CD1c-positive myeloid dendritic cell (primary cell): ENCODE data around the gene SCGB2B2.
"Not testable (repeated sequence)": the region's sequence is repeated elsewhere in the genome, so short reads cannot be mapped to it uniquely, and the experiment has no call there.

ENCODE experiments used
- DNase-seq: peaks from one replicate; pipeline ENCODE4 v3.0.0-alpha.2; 2016; ENCODE audit errors: extremely low spot score

Gene SCGB2B2, protein sequence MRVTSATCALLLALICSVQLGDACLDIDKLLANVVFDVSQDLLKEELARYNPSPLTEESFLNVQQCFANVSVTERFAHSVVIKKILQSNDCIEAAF

DNA sequence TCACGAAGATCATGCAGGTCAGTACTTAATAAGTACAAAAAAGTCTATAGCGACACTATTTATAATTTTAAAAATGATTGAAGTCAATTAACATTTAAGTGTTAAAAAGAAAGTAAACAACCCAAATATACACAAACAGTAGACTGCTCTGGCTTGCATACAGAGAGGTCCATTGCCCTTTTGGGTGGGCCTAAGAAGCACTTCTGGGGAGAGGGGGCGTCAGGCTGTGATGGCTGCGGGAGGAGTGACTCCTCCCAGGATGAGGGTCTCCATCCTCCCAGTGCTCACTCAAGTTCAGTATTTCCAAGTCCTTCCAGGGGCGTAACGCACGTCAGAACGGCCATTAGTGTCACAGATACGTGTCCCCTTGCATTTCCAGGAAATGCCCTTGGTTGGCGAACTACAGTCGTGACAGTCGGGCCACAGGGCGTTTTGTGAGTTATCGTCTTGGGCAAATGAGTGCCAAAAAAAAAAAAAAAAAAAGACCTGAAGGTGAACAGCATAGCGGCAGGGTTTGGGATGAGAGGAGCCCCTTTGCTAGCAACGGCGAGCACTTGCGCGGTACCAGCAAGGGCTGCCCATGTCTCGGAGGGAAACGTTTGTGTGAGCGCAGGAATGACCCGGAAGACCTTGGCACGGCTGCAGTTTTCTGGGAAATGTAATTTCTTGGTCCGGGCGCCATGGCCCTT is at the start of gene SCGB2B2:
Gene SCGB2B2, minus strand, starts transcription at position 463 of the 689 bp plus-strand sequence. CDS start 82,596 bp downstream, outside the sequence.
- no peak for DNase-seq

DNA sequence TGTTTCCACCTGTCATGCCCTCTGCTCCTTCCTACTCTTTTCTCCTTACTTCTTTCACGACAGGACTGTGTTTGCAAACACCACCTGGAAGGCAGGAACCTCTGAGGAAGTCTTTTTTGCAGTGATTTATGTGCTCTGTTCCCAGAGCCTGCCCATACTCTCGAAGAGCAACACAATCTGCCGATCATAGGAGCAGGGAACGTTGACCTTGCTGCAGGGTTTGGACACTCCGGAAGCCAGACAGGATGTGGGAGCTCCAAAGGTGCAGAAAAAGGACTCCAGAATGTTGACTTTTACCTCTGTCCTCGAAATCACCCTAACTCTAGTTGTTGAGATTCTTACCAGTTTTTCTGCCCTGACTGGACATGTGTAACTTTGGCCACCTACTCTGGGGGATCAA is 48.4 kb upstream of the SCGB2B2 start:
- DNase-seq = no peak

DNA sequence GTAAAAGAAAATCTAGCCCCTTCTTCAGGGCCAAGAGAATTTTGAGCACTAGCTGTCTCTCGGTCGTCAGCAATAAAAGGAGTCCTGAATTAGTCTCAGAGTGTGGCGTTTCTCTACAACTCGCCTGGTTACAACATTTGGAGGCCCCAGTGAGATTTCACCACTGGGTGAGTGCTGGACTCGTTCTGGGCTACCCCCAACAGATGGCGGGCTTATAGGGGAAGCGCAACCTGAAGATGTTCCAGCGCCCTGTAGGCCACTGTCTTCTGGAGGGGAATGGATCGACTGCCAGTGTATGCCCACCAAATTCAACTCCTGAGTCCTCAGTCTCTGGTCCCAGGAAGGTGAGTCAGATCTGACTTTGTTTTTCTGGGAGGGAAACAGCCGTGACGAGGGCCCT is 45.4 kb upstream of the SCGB2B2 start:
- no peak for DNase-seq

DNA sequence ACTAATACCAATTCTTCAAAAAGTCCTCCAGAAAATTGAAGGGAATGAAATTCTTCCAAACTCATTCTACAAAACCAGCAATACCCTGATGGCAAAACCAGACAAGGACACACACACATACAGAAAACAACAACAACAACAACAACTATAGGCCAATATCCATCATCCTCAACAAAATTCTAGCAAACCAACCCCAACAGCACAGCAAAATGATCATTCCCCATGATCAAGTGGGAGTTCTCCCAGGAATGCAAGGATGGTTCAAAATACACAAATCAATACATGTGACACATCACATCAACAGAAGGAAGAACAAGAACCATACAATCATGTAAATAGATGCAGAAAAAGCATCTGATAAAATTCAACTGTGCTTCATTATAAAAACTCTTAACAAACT is 38.4 kb upstream of the SCGB2B2 start:
- DNase-seq = no peak

DNA sequence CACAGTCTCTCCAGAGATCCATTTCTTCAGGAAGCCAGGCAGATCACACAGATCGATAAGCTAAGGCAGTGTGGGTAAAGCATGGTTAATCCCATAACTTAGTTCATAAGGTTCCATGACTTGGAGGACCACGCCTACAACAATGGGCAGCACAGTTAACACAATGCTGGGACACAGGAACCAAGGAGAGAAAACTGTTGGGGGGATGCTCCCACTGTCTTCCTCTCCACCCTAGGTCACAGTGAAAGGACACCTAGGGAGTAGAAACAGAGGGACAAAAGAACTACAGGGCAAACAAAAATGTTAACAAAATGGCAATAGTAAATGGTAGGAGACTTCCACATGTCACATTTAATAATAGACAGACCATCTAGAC is 36.3 kb upstream of the SCGB2B2 start:
- DNase-seq = no peak

DNA sequence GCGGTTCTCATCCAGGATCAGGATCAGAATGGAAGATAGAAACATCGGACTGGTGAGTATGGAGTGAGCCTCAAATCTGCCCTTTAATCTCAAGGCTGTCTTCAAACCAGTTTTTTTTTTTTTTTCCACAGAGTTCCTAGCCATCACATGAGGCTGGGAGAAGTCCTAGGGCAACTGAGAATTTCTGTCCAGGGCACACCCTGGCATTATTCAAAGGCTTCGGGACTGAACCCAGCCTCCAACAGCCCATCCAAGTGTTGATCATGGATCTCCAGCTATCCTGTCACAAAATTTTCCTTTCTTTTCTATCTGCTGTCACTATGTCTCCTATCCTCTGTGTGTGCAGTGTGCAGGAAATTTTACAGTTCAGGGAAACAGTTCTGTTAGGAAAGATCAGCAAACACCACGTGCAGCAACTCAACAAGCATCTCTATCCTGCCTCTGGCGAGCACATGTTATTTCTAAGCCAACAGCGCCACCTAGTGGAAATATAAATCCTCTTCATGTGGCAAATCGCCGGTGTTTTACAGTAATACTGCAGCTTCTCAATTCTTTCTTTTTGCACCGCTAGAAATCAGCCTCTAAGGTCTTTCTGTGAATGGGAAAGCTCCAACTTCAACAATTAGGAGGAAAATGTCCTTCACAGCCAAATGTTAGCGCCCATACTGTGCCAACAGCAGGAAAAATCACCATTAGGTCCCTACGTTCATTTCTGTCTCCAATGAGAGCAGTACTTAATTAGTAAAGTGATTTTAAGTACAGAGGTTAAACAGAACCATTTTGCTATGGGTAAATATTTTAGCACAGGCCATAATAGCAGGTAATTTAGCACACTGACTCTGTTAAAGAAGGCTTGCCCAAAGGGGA is 35.7 kb upstream of the SCGB2B2 start:
- DNase-seq = peak; percentile 84

DNA sequence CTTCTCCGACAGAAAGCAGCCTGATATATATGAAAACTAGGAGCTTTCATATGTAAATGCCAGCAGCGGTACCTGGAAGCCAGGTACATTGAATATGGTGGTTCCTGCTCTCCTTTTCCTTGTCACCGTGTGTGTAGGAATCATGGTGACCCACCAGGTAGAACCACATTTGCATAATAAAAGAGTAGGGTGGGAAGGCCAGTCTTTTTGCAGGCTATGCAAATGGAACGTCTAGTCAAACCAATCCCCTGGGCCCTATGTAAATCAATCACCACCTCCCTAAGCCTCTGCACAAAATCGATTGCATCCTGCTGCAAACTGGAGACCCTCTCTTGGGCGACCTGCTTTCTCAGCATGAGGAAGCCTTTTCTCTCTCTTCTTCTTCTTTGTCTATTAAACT is 34.9 kb upstream of the SCGB2B2 start:
- DNase-seq = no peak

DNA sequence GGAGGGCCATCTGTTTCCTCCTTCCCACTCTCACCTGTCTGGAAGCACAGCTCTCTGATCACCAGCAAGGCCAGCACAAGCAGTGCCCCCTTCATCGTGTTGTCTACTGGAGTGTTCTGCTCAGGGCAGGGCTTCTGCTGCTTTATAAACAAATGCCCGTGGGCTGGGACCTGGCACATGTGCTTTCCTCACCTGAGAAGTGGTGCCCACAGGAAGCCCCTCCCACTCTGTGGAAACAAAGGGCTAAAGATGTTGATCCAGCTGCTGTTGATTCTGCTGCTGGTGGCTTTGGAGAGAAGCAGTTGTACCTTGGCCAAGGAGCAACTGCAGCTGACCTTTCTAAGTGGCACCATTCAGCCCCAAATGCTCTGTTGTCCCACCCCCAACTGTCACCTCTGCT is 30.7 kb upstream of the SCGB2B2 start:
- no peak for DNase-seq

DNA sequence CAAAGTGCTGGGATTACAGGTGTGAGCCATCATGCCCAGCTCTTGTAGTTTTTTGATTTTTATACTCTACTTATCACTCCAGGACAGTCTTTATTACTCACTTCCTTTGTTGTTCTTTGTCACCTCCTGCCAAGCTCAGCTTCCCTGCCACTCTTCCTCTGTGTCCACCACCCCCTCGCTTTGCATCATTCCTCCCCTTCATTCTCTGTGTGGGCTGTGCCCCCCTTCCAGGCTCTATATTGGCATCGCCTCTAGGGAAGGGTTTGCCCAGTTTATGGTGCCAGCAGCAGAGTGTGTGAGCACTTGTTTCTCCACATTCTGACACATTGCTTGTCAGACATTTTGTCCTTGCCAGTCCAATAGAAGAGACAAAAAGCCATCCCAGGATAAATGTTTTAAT is 15.6 kb upstream of the SCGB2B2 start:
- DNase-seq = no peak

DNA sequence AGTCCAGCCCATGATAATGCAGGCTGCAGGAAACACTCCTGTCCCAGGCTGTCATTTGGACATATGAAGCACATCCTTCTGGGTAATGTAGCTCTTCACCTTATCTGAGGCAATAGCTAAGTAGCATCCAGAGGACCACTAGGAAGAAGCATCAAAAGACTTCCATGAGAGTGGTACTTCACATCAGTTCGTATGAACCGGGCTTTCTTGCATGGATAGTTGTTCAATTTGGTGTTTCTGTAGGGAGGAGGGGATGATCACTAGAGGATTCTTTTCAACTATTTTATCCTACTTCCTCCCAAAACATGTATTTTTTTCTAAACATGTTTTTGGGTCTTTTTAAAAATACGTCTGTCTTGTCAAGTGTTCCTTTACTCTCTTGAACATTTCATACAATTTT is 13.4 kb upstream of the SCGB2B2 start:
- no peak for DNase-seq

DNA sequence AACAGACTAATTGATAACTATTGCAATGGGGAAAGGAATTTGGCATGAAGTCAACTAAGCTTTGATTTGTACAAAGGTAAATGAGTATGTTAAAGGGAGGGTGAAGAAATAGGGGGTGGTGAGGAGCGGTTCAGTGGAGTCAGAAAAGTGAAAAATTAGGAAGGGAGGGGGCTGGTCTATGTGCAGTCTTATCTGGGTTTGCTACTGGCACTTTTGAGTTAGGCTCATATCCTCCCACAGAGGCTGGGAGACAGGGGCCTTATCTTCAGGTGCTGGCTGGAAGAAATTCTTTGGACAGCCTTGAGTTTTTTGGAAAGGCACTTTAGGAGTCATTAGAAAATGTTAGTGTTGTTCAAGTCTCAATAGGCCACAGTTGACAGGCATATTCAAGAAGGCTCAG is 11.6 kb upstream of the SCGB2B2 start:
- DNase-seq = no peak

DNA sequence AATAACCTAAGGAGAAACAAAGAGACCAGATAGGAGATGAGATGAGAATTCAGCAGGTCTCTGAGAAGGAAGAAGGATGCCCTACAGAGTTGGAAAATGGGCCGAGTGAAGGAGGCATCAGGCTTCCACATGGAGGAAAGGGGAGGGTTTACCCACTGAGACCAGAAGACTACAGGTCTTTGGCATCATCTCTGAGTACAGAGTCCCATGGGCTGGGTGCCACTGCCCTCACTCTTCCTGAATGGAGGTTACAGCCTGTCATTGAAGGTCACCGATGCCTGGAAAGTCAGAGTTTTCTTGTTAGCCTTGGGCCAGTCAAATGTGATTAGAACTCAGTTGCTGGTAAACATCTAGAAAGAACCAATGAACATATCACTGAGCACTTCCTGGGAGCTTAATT is 10.4 kb upstream of the SCGB2B2 start:
- no peak for DNase-seq

DNA sequence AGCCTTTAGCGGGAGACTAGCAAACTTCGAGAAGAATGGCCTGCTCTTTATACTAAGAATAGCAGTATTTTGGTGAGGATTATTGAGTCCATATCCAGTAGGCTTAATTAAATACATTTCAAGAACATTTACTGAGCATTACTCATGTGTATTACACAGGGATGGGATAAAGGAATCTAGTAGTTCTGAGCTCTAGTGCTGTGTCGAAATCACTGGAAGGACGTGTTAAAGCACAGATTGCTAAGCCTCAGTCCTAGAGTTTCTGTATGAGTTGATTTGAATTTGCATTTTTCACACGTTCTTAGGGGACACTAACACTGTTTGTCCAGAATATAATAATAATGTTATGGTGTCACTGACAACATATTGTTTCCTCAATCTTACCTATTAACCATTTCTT is 9.5 kb upstream of the SCGB2B2 start:
- DNase-seq = no peak

DNA sequence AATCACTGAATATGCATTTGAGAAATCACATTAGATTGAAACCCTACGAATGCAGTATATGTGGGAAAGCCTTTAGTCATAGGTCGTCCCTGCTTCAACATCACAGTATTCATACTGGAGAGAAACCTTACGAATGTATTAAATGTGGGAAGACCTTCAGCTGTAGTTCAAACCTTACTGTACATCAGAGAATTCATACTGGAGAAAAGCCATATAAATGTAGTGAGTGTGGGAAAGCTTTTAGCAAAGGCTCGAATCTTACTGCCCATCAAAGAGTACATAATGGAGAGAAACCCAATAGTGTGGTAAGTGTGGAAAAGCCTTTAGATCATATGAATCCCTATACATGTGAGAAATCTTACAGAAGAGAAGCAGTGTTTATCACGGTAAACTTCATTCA is 8.3 kb upstream of the SCGB2B2 start:
- not testable (repeated sequence) for DNase-seq

DNA sequence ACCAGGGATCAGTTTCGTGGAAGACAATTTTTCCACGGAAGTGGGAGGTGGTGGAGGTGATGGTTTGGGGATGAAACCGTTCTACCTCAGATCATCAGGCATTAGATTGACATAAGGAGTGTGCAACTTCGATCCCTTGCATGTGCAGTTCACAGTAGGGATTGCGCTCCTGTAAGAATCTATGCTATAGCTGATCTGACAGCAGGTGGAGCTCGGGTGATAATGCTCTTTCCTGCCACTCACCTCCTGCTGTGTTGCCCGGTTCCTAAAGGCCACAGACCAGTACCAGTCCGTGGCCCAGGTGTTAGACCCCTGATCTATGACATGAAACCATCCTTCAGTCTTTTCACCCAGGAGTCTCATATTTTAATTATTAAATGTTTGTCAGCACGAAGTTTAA is 4.5 kb upstream of the SCGB2B2 start:
- no peak for DNase-seq

DNA sequence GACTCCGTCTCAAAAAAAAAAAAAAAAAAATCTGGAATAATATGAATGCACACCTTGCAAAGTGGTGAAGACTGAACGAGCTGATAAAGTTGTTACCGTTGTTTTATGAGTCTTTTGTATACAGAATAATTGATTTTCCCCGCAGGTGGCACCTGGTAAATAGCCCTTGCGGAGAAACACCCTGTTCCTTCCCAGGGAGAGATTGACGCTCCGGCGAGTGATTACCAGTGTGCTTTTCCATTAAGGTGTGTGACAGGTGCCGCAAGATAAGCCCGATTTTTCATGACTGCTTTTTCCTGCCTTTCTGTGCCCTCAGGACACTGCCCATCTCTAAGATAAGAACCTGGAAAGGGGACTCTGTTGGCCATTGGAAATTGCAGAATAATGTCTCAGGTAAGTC is 1.5 kb upstream of the SCGB2B2 start:
- no peak for DNase-seq

DNA sequence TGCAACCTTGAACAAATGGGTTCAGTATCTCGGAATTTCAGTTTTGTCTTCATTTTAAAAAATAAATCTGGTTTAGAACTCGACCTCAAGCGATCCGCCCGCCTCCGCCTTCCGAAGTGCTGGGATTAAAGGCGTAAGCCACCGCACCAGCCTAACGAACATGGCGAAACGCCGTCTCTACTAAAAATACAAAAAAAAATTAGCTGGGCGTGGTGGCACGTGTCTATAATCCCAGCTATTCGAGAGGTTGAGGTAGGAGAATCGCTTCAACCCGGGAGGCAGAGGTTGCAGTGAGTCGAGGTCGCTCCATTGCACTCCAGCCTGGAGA is 1.1 kb upstream of the SCGB2B2 start:
- no peak for DNase-seq

DNA sequence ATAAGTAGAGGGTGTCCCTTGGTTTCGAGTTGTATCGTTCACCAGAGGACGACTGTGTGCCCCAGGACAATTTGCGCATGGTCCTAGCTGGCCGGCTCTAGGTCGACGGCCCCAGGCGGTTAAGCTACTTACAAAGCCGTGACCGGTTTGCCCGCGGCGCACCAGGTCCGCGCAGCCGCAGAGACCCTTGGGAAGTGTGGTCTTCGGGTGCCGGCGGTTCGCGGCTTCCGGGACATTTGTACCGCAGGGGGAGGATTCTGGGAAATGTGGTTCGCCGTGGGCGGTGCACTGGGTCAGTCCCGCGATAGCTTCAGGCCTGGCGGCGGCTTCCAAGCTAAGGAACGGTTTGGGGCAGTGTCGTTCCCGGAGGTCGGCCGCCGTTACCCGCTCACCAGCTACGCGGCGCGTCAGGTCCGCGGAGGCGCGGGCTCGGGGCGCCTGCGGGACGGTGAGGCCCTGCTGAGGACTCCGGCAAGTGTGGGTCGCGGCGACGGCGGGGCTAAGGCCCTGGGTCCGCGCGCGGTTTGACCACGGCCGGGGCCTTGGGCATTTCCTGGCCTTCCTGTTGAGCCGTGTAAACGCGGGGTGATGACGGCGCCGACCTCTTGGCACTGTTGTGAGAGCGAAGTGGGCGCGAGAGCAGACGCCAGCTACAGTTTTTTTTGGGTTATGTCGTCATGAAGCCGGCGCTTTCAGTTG is 576 bp upstream of the SCGB2B2 start, which contains the start of gene ZNF302:
Gene ZNF302, plus strand, starts transcription at position 293 of the 699 bp plus-strand sequence. CDS start 1,127 bp downstream, outside the sequence.
- DNase-seq = peak; percentile 98

DNA sequence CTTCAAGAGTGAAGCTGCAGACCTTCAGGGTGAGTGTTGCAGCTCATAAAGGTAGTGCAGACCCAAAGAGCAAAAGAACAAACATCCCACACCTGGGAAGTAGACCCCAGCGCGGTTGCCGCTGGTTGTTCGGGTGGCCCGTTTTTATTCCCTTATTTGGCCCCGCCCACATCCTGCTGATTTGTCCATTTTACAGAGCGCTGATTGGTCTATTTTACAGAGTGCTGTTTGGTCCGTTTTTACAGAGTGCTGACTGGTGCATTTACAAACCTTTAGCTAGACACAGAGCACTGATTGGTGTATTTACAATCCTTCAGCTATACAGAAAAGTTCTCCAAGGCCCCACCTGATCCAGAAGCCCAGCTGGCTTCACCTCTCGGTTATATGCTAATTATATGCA is 1.0 kb downstream of the SCGB2B2 start:
- no peak for DNase-seq

DNA sequence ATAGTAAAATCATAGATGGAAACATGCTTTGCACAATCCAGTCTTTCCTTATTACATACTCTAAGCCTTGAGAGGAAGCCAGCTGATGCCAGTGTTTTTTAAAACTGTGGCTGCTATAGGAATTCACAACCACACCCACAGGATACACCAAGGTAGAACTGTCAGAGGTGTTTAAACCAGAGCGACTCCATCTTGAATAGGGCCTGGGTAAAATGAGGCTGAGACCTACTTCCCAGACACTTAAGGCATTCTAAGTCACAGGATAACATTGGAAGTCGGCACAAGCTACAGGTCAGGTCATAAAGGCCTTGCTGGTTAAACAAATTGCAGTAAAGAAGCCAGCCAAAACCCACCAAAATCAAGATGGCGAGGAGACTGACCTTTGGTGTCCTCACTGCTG is 1.7 kb downstream of the SCGB2B2 start:
- DNase-seq = no peak

DNA sequence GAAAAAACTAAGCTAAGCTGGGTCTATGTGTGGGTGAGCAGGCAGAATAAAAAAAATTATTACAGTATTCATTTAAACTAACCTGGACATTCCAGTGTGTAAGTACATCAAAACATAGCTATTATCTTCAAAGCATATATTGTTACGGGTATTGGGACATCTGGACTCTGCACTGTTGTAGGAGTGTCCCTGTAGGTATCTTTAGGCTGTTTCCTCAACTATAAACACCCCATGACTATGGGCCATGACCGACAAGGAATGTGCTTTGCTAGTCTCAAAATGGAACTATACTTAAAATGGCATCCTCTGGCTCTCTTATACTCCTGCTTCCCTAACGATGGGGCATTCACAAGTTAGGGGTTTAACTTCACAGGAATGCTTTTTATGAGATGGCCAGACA is 3.4 kb downstream of the SCGB2B2 start:
- no peak for DNase-seq

DNA sequence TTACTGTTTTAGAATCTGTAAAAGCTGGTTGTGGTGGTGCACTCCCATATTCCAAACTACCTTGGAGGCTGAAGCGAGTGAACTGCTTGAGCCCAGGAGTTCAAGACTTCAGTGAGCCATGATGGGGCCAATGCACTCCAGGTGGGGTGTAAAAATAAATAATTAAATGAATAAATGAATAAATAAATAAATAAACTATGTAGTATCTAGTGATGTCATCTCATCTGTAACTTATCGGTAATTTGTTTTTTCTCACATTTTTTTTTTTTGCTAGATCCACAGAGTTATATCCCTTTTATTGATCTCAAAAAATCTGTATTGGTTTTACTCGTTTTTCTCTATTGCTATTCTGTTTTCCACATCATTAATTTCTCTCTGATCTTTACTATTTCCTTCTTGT is 5.0 kb downstream of the SCGB2B2 start:
- DNase-seq = no peak

DNA sequence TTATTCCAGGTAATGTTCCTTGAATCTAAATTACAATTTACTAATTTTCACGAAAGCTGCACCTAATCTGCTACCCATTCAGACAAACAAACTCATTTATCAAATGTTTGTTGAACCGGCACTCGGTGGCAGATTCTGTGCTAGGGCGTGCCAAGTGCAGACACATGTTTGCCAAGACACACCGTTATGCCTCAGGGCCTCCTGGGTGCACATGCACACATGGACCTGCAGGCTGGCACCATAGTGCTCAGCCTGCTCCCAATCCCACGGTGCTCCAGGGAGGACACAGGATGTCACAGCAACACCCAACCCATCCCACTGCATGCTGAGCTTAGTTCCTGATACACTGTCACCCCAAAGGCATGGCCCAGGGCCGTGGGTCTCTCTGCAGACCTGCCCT is 7.7 kb downstream of the SCGB2B2 start:
- no peak for DNase-seq
